ENCODE measurements around the gene HAO2. TPM values are rescaled to one million over a fixed set of nuclear protein-coding genes. Genes with fewer than 3 reads are reported as not detected.

Gene HAO2
- total RNA-seq, 4 donors from 2014 or later = not detected

DNA sequence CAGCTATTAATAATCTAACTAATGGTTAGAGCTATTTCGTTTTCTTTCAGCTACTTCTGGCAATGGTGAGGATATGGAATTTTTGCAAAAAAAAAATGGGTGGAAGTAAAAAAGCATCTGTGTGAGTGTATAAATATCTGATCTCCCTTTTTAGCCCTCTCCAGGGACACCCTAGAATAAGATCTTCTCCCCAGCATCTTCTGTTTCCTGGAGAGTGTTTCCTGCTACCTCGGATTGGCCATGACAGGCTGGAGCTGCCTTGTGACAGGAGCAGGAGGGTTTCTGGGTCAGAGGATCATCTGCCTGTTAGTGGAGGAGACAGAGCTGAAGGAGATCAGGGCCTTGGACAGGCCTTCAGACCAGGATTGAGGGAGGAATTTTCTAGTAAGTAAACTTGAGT is 70.2 kb downstream of the HAO2 start:
- DNase-seq (ENCODE audit: low spot score) (no peak), ATAC-seq (ENCODE audit: low FRiP score) (no peak)
- TF ChIP-seq, protein P1, sequence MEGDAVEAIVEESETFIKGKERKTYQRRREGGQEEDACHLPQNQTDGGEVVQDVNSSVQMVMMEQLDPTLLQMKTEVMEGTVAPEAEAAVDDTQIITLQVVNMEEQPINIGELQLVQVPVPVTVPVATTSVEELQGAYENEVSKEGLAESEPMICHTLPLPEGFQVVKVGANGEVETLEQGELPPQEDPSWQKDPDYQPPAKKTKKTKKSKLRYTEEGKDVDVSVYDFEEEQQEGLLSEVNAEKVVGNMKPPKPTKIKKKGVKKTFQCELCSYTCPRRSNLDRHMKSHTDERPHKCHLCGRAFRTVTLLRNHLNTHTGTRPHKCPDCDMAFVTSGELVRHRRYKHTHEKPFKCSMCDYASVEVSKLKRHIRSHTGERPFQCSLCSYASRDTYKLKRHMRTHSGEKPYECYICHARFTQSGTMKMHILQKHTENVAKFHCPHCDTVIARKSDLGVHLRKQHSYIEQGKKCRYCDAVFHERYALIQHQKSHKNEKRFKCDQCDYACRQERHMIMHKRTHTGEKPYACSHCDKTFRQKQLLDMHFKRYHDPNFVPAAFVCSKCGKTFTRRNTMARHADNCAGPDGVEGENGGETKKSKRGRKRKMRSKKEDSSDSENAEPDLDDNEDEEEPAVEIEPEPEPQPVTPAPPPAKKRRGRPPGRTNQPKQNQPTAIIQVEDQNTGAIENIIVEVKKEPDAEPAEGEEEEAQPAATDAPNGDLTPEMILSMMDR (IDR thresholded peaks at IDR 0.05) = no peak

DNA sequence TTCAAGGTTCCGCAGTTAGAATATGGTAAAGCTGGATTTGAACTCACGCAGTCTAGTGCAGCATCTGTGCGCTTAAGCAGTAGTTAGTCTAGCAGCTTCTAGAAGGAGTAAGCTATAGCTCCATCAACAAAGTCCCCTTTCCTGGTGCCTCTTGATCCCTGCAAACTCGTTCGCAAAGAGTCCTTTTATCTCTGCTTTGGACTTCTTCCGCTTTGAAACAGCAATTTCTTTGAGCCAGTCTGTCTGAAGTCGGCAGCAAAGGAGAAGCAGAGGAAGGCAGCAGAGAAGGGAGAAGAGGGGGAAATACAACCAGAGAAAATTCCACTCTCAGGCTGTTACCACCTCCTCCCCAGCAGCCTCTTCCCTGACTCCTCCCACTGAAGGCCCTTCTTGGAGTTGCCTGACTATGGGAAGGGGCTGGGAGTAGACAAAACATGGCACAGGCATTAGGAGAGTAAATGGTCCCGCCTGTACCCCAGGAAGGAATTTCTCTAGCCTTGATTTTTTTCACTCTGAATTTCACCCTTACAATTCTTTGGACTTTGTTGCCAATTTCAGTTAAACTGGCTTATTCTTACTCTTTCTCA is 72.2 kb downstream of the HAO2 start:
- TF ChIP-seq, protein P1 (IDR thresholded peaks at IDR 0.05) = no peak
- ATAC-seq (ENCODE audit: low FRiP score) (no peak), DNase-seq (ENCODE audit: low spot score) (no peak)

DNA sequence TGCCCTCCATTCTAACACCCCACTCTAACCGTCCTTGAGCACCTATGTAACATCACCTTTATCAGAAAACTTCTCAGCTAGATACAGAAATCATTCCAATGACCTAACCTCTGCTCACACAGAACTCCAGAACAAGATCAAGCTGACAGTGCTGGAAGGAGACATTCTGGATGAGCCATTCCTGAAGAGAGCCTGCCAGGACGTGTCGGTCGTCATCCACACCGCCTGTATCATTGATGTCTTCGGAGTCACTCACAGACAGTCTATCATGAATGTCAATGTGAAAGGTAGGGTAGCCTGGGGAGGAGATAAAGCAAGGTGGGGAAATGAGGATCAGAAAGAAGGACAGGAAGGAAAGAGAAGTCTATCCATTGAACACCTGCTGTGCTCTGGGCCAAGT is 74.2 kb downstream of the HAO2 start:
- ATAC-seq (ENCODE audit: low FRiP score) = no peak
- TF ChIP-seq, protein P1 (IDR thresholded peaks at IDR 0.05) = no peak
- no peak for DNase-seq (ENCODE audit: low spot score)

Small RNA genes within 50 kb of the gene (small RNA-seq; reads per million reads assigned to genes)
- not detected for gene RNU1-75P

Other genes starting within 250 kb of the HAO2 start
- gene WARS2, start 228.1 kb upstream of the HAO2 start, total RNA-seq = 10 to 100 TPM; 16.9 to 20.9 (median 18.9) TPM
- under 1 TPM in 1 of 4 donors, not detected in 3; 0.63 TPM for gene HSD3B2, start 46.4 kb downstream of the HAO2 start, total RNA-seq
- not detected for gene HSD3B1, start 138.4 kb downstream of the HAO2 start, total RNA-seq

Measured in omental fat pad (tissue), 4 donors.